Chondrocyte (in vitro differentiated cells): ENCODE results near the gene NRARP. TPM values are rescaled to one million over a fixed set of nuclear protein-coding genes. Genes with fewer than 3 reads are reported as not detected.
A peak's percentile ranks its signal among the peaks of the same experiment; 100 is the strongest.

ENCODE experiments used
- DNase-seq: peaks from one replicate; pipeline ENCODE4 v3.0.0; 2021; ENCODE audit warnings: mixed read lengths, low spot score
- H3K27ac Mint-ChIP-seq: one replicate; pipeline ENCODE4 v1.8.0; 2021; ENCODE audit warnings: mild to moderate bottlenecking, moderate library complexity, mixed read lengths; ENCODE audit not compliant: unreplicated experiment
- H3K27me3 Mint-ChIP-seq: 2 replicates; pipeline ENCODE4 v1.8.0; 2021; ENCODE audit warnings: low read depth, mixed read lengths
- H3K36me3 Mint-ChIP-seq: 2 replicates; pipeline ENCODE4 v1.8.0; 2021; ENCODE audit warnings: low read depth, mixed read lengths
- H3K4me1 Mint-ChIP-seq: 2 replicates; pipeline ENCODE4 v1.8.0; 2021; ENCODE audit warnings: low read depth, mild to moderate bottlenecking, mixed read lengths
- H3K4me3 Mint-ChIP-seq: one replicate; pipeline ENCODE4 v1.8.0; 2021; ENCODE audit warnings: mild to moderate bottlenecking, moderate library complexity, mixed read lengths; ENCODE audit not compliant: unreplicated experiment
- H3K9me3 Mint-ChIP-seq: 2 replicates; pipeline ENCODE4 v1.8.0; 2021; ENCODE audit warnings: low read depth, mixed read lengths
- CTCF ChIP-seq: fragments of 200-600 bp; sonication (generic); IDR thresholded peaks from 2 replicates; pipeline ENCODE4 v1.5.0; 2021; ENCODE audit warnings: antibody characterized with exemption, mild to moderate bottlenecking, moderate library complexity
- total RNA-seq: library from RNA; stranded (reverse); gene quantifications from 3 replicates; pipeline ENCODE4 v1.2.1, GENCODE V29; 2021

Gene NRARP
- total RNA-seq, 1 donor from 2014 or later = 6.7 TPM

GRCh38 chr9:137281345-137282116 lies 20.5 kb downstream of the NRARP start:
- no peaks in the 10 kb centered on the region for H3K36me3 Mint-ChIP-seq
- H3K4me1 Mint-ChIP-seq = peaks cover 15% of the 10 kb centered on the region
- TF ChIP-seq CTCF = no peak
- no peak for DNase-seq
- no peak overlapping the region for H3K4me3 Mint-ChIP-seq
- H3K27ac Mint-ChIP-seq = no peak overlapping the region
- no peaks in the 10 kb centered on the region for H3K9me3 Mint-ChIP-seq
- H3K27me3 Mint-ChIP-seq = no peaks in the 10 kb centered on the region

- H3K4me1 Mint-ChIP-seq = peaks cover 19% of the 10 kb centered on the region
- TF ChIP-seq CTCF = peak; percentile 82
- no peaks in the 10 kb centered on the region for H3K9me3 Mint-ChIP-seq
- H3K27ac Mint-ChIP-seq = no peak overlapping the region
- no peaks in the 10 kb centered on the region for H3K27me3 Mint-ChIP-seq
- no peak overlapping the region for H3K4me3 Mint-ChIP-seq
- H3K36me3 Mint-ChIP-seq = no peaks in the 10 kb centered on the region
- DNase-seq = peak; percentile 94
Measured at GRCh38 chr9:137280474-137281344, 21.4 kb downstream of the NRARP start.

GRCh38 chr9:137279741-137280473 lies 22.2 kb downstream of the NRARP start:
- no peak overlapping the region for H3K27ac Mint-ChIP-seq
- no peak for TF ChIP-seq CTCF
- no peak overlapping the region for H3K4me3 Mint-ChIP-seq
- no peaks in the 10 kb centered on the region for H3K27me3 Mint-ChIP-seq
- peak; percentile 93 for DNase-seq
- H3K4me1 Mint-ChIP-seq = peaks cover 26% of the 10 kb centered on the region
- H3K36me3 Mint-ChIP-seq = no peaks in the 10 kb centered on the region
- no peaks in the 10 kb centered on the region for H3K9me3 Mint-ChIP-seq

GRCh38 chr9:137278721-137279711 lies 23.1 kb downstream of the NRARP start:
- peak; percentile 92 for DNase-seq

More at GRCh38 chr9:137278721-137279711, 23.1 kb downstream of the NRARP start:
- Mint-ChIP-seq H3K9me3 (no peaks in the 10 kb centered on the region), H3K27me3 (no peaks in the 10 kb centered on the region), H3K4me3 (no peak overlapping the region), H3K4me1 (peaks cover 31% of the 10 kb centered on the region), H3K27ac (no peak overlapping the region), H3K36me3 (no peaks in the 10 kb centered on the region)
- no peak for TF ChIP-seq CTCF
